MM.1S (cell line): ENCODE data around the gene COPE.

Experiments used
- DNase-seq: peaks from one replicate; pipeline ENCODE4 v3.0.0-alpha.2; 2015
- H2AFZ ChIP-seq: fragments of 300-600 bp; sonication (generic); 2 replicates; pipeline ENCODE4 v1.6.0; 2016; ENCODE audit warnings: antibody characterized with exemption, low read length
- H3F3A ChIP-seq: fragments of 300-600 bp; sonication (generic); 2 replicates; pipeline ENCODE4 v1.6.1; 2016; ENCODE audit warnings: mild to moderate bottlenecking, antibody characterized with exemption, low read length, moderate library complexity, mixed read lengths; ENCODE audit not compliant: insufficient read depth
- H3K27ac ChIP-seq: fragments of 300-600 bp; sonication (generic); 2 replicates; pipeline ENCODE4 v1.5.1; 2016; ENCODE audit warnings: mild to moderate bottlenecking, low read length
- H3K27me3 ChIP-seq: fragments of 300-600 bp; sonication (generic); replicated peaks from 2 replicates; pipeline ENCODE4 v1.6.0; 2016; ENCODE audit warnings: low read length; ENCODE audit not compliant: insufficient read depth
- H3K36me3 ChIP-seq: fragments of 300-600 bp; sonication (generic); replicated peaks from 2 replicates; pipeline ENCODE4 v1.6.1; 2016; ENCODE audit warnings: mild to moderate bottlenecking, low read length, mixed read lengths; ENCODE audit not compliant: insufficient read depth
- H3K4me1 ChIP-seq: fragments of 300-600 bp; sonication (generic); 2 replicates; pipeline ENCODE4 v1.6.1; 2016; ENCODE audit warnings: low read length, mixed read lengths
- H3K4me2 ChIP-seq: fragments of 300-600 bp; sonication (generic); 2 replicates; pipeline ENCODE4 v1.6.0; 2016; ENCODE audit warnings: low read depth, low read length
- H3K4me3 ChIP-seq: fragments of 300-600 bp; sonication (generic); 2 replicates; pipeline ENCODE4 v1.5.1; 2016; ENCODE audit warnings: low read length, mixed read lengths
- H3K79me2 ChIP-seq: fragments of 300-600 bp; sonication (generic); 2 replicates; pipeline ENCODE4 v1.6.1; 2016; ENCODE audit warnings: mixed run types, low read length, mixed read lengths
- H3K9ac ChIP-seq: fragments of 300-600 bp; sonication (generic); 2 replicates; pipeline ENCODE4 v1.6.1; 2016; ENCODE audit warnings: low read length, mixed read lengths
- H3K9me2 ChIP-seq: fragments of 300-600 bp; sonication (generic); replicated peaks from 2 replicates; pipeline ENCODE4 v1.6.1; 2016; ENCODE audit warnings: mild to moderate bottlenecking, low read length, mixed read lengths; ENCODE audit not compliant: insufficient read depth
- H3K9me3 ChIP-seq: fragments of 300-600 bp; sonication (generic); replicated peaks from 2 replicates; pipeline ENCODE4 v1.6.1; 2016; ENCODE audit warnings: mild to moderate bottlenecking, low read length, mixed read lengths; ENCODE audit not compliant: insufficient read depth
- H4K20me1 ChIP-seq: fragments of 300-600 bp; sonication (generic); 2 replicates; pipeline ENCODE4 v1.6.1; 2016; ENCODE audit warnings: mild to moderate bottlenecking, low read length, moderate library complexity, mixed read lengths; ENCODE audit not compliant: insufficient read depth
- EZH2 ChIP-seq: fragments of 300-600 bp; sonication (generic); optimal IDR thresholded peaks from 2 replicates; pipeline ENCODE3; 2017; ENCODE audit warnings: low read depth, mild to moderate bottlenecking, antibody characterized with exemption, low read length, mixed read lengths
- EZH2phosphoT487 ChIP-seq: fragments of 300-600 bp; sonication (generic); IDR thresholded peaks from 2 replicates; pipeline ENCODE4 v1.6.1; 2018; ENCODE audit warnings: antibody characterized with exemption, low read length
- TF ChIP-seq, protein P1 (sequence below): fragments of 300-600 bp; sonication (generic); IDR thresholded peaks from 2 replicates; pipeline ENCODE4 v1.5.1; 2016; ENCODE audit warnings: antibody characterized with exemption, low read length, mixed read lengths

COPE gene

DNA sequence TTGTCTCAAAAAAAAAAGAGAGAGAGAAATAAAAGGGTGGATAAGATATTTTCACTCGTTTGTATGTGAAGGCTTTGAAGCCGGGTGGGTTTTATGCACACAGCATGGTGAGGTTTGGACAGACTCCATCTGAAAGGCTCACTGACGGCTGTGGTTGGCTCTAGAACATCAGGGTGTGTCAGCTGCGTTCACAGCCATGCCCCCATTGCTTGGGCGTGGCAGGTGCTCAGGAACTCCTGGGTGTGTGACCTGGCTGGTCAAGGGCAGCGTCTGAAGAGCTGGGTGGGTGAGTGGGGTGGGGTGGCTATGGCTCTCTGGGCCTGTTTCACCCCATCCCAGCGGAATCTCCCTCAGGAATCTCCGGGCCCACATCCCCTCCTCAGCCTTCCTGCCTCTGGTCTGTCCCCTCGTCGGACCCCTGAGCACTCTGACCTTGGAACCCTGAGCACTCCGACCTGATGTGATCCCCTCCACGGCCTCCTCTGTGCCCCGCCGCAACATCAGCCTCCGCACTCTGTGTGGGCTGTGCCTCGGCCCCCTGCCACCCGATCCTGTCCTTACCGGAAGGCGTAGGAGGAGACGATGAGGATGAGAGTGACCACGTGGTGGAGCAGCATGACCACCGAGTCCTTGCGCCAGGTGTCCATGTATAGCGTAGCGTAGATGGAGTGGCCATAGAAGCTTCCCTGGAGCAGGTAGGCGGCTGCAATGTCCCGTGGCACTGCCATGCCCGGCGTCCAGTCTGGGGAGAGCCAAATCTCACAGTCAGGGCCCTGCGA, 35.5 kb downstream of the COPE start:
- Histone ChIP-seq H3K4me2 (no peak overlapping the region), H3K36me3 (no peaks in the 10 kb centered on the region), H3K27me3 (peaks cover 37% of the 10 kb centered on the region), H3K9ac (no peak overlapping the region), H3K79me2 (no peaks in the 10 kb centered on the region), H3K4me3 (no peak overlapping the region), H4K20me1 (no peaks in the 10 kb centered on the region), H3K4me1 (no peaks in the 10 kb centered on the region), H3K9me2 (no peaks in the 10 kb centered on the region), H3F3A (no peaks in the 10 kb centered on the region), H2AFZ (no peak overlapping the region), H3K27ac (no peak overlapping the region), H3K9me3 (no peaks in the 10 kb centered on the region)
- TF ChIP-seq EZH2 = no peak
- no peak for TF ChIP-seq EZH2phosphoT487
- TF ChIP-seq, protein P1, sequence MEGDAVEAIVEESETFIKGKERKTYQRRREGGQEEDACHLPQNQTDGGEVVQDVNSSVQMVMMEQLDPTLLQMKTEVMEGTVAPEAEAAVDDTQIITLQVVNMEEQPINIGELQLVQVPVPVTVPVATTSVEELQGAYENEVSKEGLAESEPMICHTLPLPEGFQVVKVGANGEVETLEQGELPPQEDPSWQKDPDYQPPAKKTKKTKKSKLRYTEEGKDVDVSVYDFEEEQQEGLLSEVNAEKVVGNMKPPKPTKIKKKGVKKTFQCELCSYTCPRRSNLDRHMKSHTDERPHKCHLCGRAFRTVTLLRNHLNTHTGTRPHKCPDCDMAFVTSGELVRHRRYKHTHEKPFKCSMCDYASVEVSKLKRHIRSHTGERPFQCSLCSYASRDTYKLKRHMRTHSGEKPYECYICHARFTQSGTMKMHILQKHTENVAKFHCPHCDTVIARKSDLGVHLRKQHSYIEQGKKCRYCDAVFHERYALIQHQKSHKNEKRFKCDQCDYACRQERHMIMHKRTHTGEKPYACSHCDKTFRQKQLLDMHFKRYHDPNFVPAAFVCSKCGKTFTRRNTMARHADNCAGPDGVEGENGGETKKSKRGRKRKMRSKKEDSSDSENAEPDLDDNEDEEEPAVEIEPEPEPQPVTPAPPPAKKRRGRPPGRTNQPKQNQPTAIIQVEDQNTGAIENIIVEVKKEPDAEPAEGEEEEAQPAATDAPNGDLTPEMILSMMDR = no peak
- DNase-seq = peak; percentile 1

DNA sequence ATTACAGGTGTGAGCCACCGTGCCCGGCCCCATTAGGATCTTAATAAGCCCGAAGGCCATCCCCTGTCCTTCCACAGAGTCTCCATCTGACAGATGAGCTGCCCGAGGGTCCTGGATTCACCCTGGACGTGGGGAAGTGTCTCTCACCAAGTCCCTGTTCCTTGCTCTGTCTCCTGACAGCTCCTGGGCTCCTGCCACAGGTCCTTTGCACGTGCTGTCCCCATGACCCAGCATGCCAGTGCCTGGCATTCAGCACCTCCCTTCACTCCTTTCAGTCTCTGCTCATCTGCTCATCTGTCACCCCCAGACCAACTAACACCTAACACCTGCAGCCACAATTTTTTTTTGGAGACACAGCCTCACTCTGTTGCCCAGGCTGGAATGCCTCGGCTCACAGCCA, 37.7 kb downstream of the COPE start:
- H3K79me2 ChIP-seq = no peaks in the 10 kb centered on the region
- no peak for DNase-seq
- no peaks in the 10 kb centered on the region for H3K4me1 ChIP-seq
- no peaks in the 10 kb centered on the region for H3K9me2 ChIP-seq
- no peak overlapping the region for H2AFZ ChIP-seq
- H3K4me2 ChIP-seq = no peak overlapping the region
- TF ChIP-seq, protein P1 = no peak
- TF ChIP-seq EZH2phosphoT487 (no peak), EZH2 (no peak)
- H3K27me3 ChIP-seq = peaks cover 25% of the 10 kb centered on the region
- no peaks in the 10 kb centered on the region for H3K9me3 ChIP-seq
- H3F3A ChIP-seq = no peaks in the 10 kb centered on the region
- H3K36me3 ChIP-seq = no peaks in the 10 kb centered on the region
- no peak overlapping the region for H3K27ac ChIP-seq
- H3K4me3 ChIP-seq = no peak overlapping the region
- no peak overlapping the region for H3K9ac ChIP-seq
- no peaks in the 10 kb centered on the region for H4K20me1 ChIP-seq

DNA sequence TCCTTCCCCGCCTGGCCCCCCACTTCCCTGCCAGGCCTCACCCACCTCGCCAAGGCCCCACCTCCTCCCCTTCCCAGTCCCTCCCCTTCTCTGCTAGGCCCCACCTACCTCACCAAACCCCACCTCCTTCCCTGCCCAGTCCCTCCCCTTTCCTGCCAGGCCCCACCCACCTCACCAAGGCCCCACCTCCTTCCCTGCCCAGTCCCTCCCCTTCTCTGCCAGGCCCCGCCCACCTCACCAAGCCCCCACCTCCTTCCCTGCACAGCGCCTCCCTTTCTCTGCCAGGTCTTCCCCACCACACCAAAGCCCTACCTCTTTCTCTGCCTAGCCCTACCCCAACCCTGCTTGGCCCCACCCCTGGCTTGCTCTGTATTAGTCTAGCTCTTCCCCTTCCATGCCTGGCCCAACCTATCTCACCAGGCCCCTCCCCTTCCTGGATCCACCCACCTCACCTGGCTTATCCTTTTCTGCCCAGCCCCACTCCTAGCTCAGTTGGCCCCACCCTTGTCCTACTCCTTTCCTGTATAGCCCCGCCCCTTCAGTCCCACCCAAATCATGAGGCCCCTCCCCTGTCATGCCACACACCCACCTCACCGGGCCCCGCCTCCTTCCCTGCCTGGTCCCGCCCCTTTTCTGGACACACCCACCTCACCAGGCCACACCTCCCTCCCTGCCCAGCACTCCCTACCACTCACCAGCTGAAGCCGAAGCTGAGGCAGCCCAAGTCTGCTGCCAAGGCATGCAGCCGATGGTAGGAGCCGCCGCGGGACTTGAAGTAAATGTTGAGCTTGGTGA, 39.4 kb downstream of the COPE start:
- TF ChIP-seq EZH2phosphoT487 (no peak), EZH2 (no peak)
- TF ChIP-seq, protein P1 = no peak
- Histone ChIP-seq H3F3A (no peaks in the 10 kb centered on the region), H4K20me1 (no peaks in the 10 kb centered on the region), H3K9me2 (no peaks in the 10 kb centered on the region), H3K9ac (no peak overlapping the region), H3K4me3 (no peak overlapping the region), H3K9me3 (no peaks in the 10 kb centered on the region), H3K4me2 (no peak overlapping the region), H3K27ac (no peak overlapping the region), H3K36me3 (no peaks in the 10 kb centered on the region), H2AFZ (no peak overlapping the region), H3K79me2 (no peaks in the 10 kb centered on the region), H3K4me1 (no peaks in the 10 kb centered on the region), H3K27me3 (peaks cover 15% of the 10 kb centered on the region)
- peak; percentile 41 for DNase-seq
